IPS-18c (cell line): ENCODE results near the gene ADAMTS2.

Source experiments
- H3K4me3 ChIP-seq: 2 replicates; pipeline ENCODE4 v1.7.0; 2013; ENCODE audit warnings: low read depth, mild to moderate bottlenecking, low read length, moderate library complexity; ENCODE audit not compliant: insufficient read depth
- H3K9me3 ChIP-seq: one replicate; pipeline ENCODE4 v1.6.1; 2013; ENCODE audit warnings: mild to moderate bottlenecking, low read length, moderate library complexity; ENCODE audit not compliant: control insufficient read depth, insufficient read depth

Gene ADAMTS2

GRCh38 chr5:179153341-179153901 is 191.8 kb downstream of the ADAMTS2 start:
- H3K4me3 ChIP-seq, result no peak overlapping the region
- H3K9me3 ChIP-seq, result no peaks in the 10 kb centered on the region

- no peak overlapping the region for H3K4me3 ChIP-seq
- no peaks in the 10 kb centered on the region for H3K9me3 ChIP-seq
These were observed 192.3 kb downstream of the ADAMTS2 start for GRCh38 chr5:179152941-179153340.

GRCh38 chr5:179152144-179152895 is 192.9 kb downstream of the ADAMTS2 start:
- Histone ChIP-seq H3K4me3 (no peak overlapping the region), H3K9me3 (no peaks in the 10 kb centered on the region)

GRCh38 chr5:179151286-179152118 is 193.8 kb downstream of the ADAMTS2 start:
- Histone ChIP-seq H3K9me3 (no peaks in the 10 kb centered on the region), H3K4me3 (no peak overlapping the region)

DNA sequence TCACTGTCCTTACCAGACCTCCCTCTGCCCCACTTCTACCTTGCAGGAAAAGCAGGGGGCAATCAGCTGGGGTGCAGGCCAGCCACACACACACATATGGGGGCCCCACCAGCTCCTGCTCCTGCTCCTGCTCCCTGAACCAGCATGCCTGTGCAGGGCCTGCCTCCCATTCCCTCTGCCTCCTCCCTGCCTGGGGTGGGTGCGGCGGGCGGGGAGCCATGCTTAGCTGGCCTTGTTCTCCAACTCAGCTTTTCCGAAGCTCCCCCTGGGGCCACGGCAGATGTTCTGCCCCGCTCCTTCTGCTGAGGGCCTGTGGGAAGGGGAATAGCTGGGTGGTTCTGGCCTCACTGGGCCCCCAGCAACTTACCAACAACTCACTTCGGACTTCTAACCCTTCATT is 195.2 kb downstream of the ADAMTS2 start:
- H3K4me3 ChIP-seq, result no peak overlapping the region
- no peaks in the 10 kb centered on the region for H3K9me3 ChIP-seq

GRCh38 chr5:179149278-179149677 is 196.0 kb downstream of the ADAMTS2 start:
- Histone ChIP-seq H3K9me3 (no peaks in the 10 kb centered on the region), H3K4me3 (no peak overlapping the region)

DNA sequence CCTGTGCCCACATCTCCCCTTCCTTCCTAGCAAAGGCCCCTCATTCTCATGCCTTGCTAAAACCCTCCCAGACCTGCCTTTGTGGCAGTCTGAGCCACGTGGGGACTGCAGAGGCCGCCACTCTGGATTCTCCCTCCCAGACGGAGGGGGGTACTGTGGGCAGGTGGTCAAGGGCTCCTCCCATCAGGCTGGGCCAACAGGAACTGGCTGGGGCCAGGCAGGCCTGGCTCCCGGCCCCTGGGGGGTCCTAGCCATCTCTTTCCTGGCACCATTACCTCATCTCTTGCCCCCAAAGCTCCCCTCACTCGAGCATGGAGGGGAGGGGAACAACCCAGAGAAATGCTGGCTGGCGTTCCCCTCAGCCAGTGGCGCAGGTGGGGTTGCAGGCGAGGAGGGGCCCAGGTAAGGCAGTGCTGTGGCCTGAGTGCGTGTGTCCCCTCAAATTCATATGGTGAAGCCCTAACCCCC is 196.5 kb downstream of the ADAMTS2 start:
- H3K4me3 ChIP-seq, result no peak overlapping the region
- no peaks in the 10 kb centered on the region for H3K9me3 ChIP-seq

DNA sequence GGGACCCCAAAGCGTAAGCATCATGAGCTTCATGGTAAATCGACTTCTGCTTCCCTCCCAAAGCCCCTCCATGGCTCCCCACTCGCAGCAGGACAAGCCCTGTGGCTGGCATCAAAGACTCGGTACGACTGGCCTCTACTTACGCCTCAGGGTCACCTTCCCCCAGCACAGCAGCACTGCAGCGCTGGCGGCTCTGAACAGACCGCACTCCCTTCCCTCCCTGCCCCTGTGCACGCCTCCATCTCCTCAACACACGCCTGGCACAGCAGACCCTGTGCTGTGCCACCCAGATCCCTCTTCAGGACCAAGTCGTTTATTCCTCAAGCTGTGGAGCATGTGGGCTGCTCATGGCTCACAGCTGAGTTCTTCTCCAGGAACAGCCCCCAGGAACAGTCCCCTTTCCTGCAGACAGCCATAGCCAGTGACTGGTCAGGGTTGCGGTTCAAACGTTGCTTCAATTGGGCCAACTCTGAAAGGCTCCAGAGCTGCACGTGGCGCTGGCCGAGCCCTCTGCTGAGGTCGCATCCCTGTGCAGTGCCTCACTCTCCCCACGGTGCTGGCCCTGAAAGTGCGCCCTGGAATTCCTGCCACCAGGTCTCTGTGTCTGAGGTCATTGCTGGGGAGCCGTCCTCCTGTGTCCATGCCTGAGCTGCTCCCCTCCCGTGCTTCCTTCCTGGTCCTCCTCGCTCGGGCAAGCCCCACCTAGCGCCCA is 197.1 kb downstream of the ADAMTS2 start:
- no peaks in the 10 kb centered on the region for H3K9me3 ChIP-seq
- no peak overlapping the region for H3K4me3 ChIP-seq

DNA sequence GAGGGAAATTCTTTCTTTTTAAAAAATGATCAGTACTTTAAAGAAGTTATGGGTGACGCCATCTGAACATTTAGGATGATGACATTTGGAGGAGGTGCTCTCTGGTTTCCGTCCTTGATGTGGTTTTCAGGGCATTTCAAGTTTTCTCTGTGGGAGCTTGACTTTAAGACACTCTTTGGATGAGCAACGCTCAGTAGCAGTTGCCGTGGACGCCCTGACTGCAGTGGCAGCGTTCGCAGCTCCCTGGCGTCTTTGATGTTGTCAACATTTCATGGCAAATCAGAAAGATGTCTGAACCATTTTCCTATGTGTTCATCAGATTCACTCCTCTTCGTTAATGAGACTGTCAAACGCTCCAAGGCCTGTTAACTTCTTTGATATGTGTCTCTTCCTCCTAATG is 199.0 kb downstream of the ADAMTS2 start:
- no peaks in the 10 kb centered on the region for H3K9me3 ChIP-seq
- no peak overlapping the region for H3K4me3 ChIP-seq

- H3K4me3 ChIP-seq, result no peak overlapping the region
- no peaks in the 10 kb centered on the region for H3K9me3 ChIP-seq
These were observed 201.8 kb downstream of the ADAMTS2 start for GRCh38 chr5:179143446-179143845.

- no peaks in the 10 kb centered on the region for H3K9me3 ChIP-seq
- H3K4me3 ChIP-seq, result no peak overlapping the region
These were observed 202.6 kb downstream of the ADAMTS2 start for GRCh38 chr5:179142434-179143198.

DNA sequence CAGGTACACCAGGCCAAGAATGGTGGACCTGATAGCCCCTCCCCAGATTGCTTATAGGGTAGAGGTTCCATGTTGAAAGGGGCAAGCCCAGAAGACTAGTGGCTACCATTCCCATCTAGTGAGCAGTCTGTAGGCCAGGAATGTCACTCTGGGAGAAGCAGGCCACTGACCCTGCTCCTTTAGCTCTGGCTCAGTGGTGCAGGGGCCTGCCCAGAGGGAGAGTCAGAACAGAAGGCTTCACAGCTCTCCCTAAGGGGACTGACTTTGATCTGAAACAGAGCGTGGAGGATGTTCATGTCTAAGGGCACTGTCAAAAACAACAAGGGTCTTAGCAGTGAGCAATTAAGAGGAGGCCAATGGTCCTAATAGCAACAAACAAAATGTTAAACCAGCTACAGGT is 203.4 kb downstream of the ADAMTS2 start:
- H3K9me3 ChIP-seq, result no peaks in the 10 kb centered on the region
- H3K4me3 ChIP-seq, result no peak overlapping the region

- H3K4me3 ChIP-seq, result no peak overlapping the region
- H3K9me3 ChIP-seq, result no peaks in the 10 kb centered on the region
These were observed 205.0 kb downstream of the ADAMTS2 start for GRCh38 chr5:179140293-179140692.

- H3K9me3 ChIP-seq, result no peaks in the 10 kb centered on the region
These were observed 205.4 kb downstream of the ADAMTS2 start for GRCh38 chr5:179139936-179140235.

GRCh38 chr5:179139111-179139935 is 205.9 kb downstream of the ADAMTS2 start:
- no peaks in the 10 kb centered on the region for H3K9me3 ChIP-seq
- no peak overlapping the region for H3K4me3 ChIP-seq

More at GRCh38 chr5:179139936-179140235, 205.4 kb downstream of the ADAMTS2 start:
- H3K4me3 ChIP-seq, result no peak overlapping the region

GRCh38 chr5:179138568-179138925 is 206.7 kb downstream of the ADAMTS2 start:
- no peaks in the 10 kb centered on the region for H3K9me3 ChIP-seq
- no peak overlapping the region for H3K4me3 ChIP-seq
